ENCODE data around the gene NUDT13. TPM values are rescaled to one million over a fixed set of nuclear protein-coding genes. Genes with fewer than 3 reads are reported as not detected.
"Not testable (repeated sequence)": the region's sequence is repeated elsewhere in the genome, so short reads cannot be mapped to it uniquely, and the experiment has no call there.

The NUDT13 gene
- total RNA-seq, 2 donors from 2014 or later: 0.56 to 0.68 TPM

- H3K36me3 ChIP-seq: peaks cover 58% of the 10 kb centered on the region
- H3K4me3 ChIP-seq: no peak overlapping the region
- ATAC-seq (ENCODE audit: insufficient number of reproducible peaks, low FRiP score, low read depth): no peak
- no peak for TF ChIP-seq CTCF (IDR thresholded peaks at IDR 0.05)
- no peaks in the 10 kb centered on the region for H3K4me1 ChIP-seq (ENCODE audit: control insufficient read depth in 1 of 2, low read depth in 2 of 2)
- H3K9me3 ChIP-seq: no peaks in the 10 kb centered on the region
- H3K27ac ChIP-seq: no peak overlapping the region
- DNase-seq (ENCODE audit: low spot score): no peak
- H3K27me3 ChIP-seq (replicated peaks; ENCODE audit: insufficient read depth): no peaks in the 10 kb centered on the region
Measured at GRCh38 chr10:73134727-73135126, 24.5 kb downstream of the NUDT13 start.

GRCh38 chr10:73136627-73137026, 26.4 kb downstream of the NUDT13 start:
- ATAC-seq (ENCODE audit: insufficient number of reproducible peaks, low FRiP score, low read depth): no peak
- Histone ChIP-seq H3K4me1 (ENCODE audit: control insufficient read depth in 1 of 2, low read depth in 2 of 2) (no peaks in the 10 kb centered on the region), H3K27ac (no peak overlapping the region), H3K4me3 (no peak overlapping the region), H3K9me3 (no peaks in the 10 kb centered on the region), H3K36me3 (peaks cover 62% of the 10 kb centered on the region), H3K27me3 (replicated peaks; ENCODE audit: insufficient read depth) (no peaks in the 10 kb centered on the region)
- DNase-seq (ENCODE audit: low spot score): no peak
- no peak for TF ChIP-seq CTCF (IDR thresholded peaks at IDR 0.05)

GRCh38 chr10:73139251-73139650, 29.0 kb downstream of the NUDT13 start:
- Histone ChIP-seq H3K4me1 (ENCODE audit: control insufficient read depth in 1 of 2, low read depth in 2 of 2) (no peaks in the 10 kb centered on the region), H3K27me3 (replicated peaks; ENCODE audit: insufficient read depth) (no peaks in the 10 kb centered on the region), H3K4me3 (no peak overlapping the region), H3K9me3 (no peaks in the 10 kb centered on the region), H3K36me3 (peaks cover 61% of the 10 kb centered on the region), H3K27ac (no peak overlapping the region)
- no peak for TF ChIP-seq CTCF (IDR thresholded peaks at IDR 0.05)
- DNase-seq (ENCODE audit: low spot score) (no peak), ATAC-seq (ENCODE audit: insufficient number of reproducible peaks, low FRiP score, low read depth) (no peak)

DNA sequence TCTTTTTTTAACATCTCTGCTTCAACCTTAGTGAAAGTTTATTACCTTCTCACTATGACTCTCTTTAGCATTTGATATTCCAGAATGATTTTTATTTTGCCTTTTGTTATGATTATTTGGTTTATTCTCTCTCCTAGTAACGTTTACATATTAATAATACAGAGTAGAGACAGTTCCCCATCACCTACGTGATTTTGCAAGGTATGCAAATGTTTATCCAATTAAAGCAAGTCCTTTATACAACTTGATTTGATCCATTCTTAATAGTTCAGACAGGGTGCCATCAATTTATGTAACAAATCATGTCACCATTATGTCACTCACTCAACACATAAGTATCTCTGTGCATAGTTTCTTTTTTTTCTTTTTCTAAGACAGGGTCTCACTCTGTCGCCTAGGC, 31.3 kb downstream of the NUDT13 start:
- DNase-seq (ENCODE audit: low spot score): no peak
- peaks cover 64% of the 10 kb centered on the region for H3K36me3 ChIP-seq

DNA sequence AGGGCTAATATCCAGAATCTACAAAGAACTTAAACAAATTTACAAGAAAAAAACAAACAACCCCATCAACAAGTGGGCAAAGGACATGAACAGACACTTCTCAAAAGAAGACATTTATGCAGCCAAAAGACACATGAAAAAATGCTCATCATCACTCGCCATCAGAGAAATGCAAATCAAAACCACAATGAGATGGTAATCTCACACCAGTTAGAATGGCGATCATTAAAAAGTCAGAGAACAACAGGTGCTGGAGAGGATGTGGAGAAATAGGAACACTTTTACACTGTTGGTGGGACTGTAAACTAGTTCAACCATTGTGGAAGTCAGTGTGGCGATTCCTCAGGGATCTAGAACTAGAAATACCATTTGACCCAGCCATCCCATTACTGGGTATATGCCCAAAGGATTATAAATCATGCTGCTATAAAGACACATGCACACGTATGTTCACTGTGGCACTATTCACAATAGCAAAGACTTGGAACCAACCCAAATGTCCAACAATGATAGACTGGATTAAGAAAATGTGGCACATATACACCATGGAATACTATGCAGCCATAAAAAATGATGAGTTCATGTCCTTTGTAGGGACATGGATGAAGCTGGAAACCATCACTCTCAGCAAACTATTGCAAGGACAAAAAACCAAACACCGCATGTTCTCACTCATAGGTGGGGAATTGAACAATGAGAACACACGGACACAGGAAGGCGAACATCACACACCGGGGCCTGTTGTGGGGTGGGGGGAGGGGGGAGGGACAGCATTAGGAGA, 40.6 kb downstream of the NUDT13 start:
- H3K4me3 ChIP-seq; ATAC-seq (ENCODE audit: insufficient number of reproducible peaks, low FRiP score, low read depth); H3K4me1 ChIP-seq (ENCODE audit: control insufficient read depth in 1 of 2, low read depth in 2 of 2); H3K27me3 ChIP-seq (replicated peaks; ENCODE audit: insufficient read depth); H3K27ac ChIP-seq; H3K9me3 ChIP-seq; DNase-seq (ENCODE audit: low spot score): not testable (repeated sequence)
- peaks cover 36% of the 10 kb centered on the region for H3K36me3 ChIP-seq

More for the DNA sequence above, 31.3 kb downstream of the NUDT13 start:
- no peak overlapping the region for H3K27ac ChIP-seq
- H3K27me3 ChIP-seq (replicated peaks; ENCODE audit: insufficient read depth): no peaks in the 10 kb centered on the region
- no peak overlapping the region for H3K4me3 ChIP-seq
- no peaks in the 10 kb centered on the region for H3K4me1 ChIP-seq (ENCODE audit: control insufficient read depth in 1 of 2, low read depth in 2 of 2)
- ATAC-seq (ENCODE audit: insufficient number of reproducible peaks, low FRiP score, low read depth): no peak
- TF ChIP-seq CTCF (IDR thresholded peaks at IDR 0.05): no peak
- H3K9me3 ChIP-seq: no peaks in the 10 kb centered on the region

GRCh38 chr10:73152009-73152408, 41.8 kb downstream of the NUDT13 start:
- TF ChIP-seq CTCF (IDR thresholded peaks at IDR 0.05): no peak
- H3K9me3 ChIP-seq: no peaks in the 10 kb centered on the region
- ATAC-seq (ENCODE audit: insufficient number of reproducible peaks, low FRiP score, low read depth): no peak
- H3K36me3 ChIP-seq: peaks cover 29% of the 10 kb centered on the region
- H3K4me3 ChIP-seq: no peak overlapping the region
- H3K27ac ChIP-seq: no peak overlapping the region
- H3K4me1 ChIP-seq (ENCODE audit: control insufficient read depth in 1 of 2, low read depth in 2 of 2): no peaks in the 10 kb centered on the region
- DNase-seq (ENCODE audit: low spot score): no peak
- H3K27me3 ChIP-seq (replicated peaks; ENCODE audit: insufficient read depth): no peaks in the 10 kb centered on the region
